Activated CD4-positive, alpha-beta T cell treated with anti-CD3 and anti-CD28 coated beads, Interleukin-2, amount 10 ng/mL, durations not matched to agents 24 days and 14 days (primary cell): ENCODE data around the gene MYOM1. TPM values are rescaled to one million over a fixed set of nuclear protein-coding genes. Genes with fewer than 3 reads are reported as not detected.

ENCODE experiments used
- DNase-seq: peaks from one replicate; pipeline ENCODE4 v3.0.0; 2022
- H3K27ac Mint-ChIP-seq: one replicate; pipeline ENCODE4 v1.8.0; 2022; ENCODE audit warnings: mild to moderate bottlenecking, mixed read lengths
- H3K27me3 Mint-ChIP-seq: one replicate; pipeline ENCODE4 v1.8.0; 2022; ENCODE audit warnings: mixed read lengths
- H3K36me3 Mint-ChIP-seq: one replicate; pipeline ENCODE4 v1.8.0; 2022; ENCODE audit warnings: low read depth, mild to moderate bottlenecking, mixed read lengths
- H3K4me1 Mint-ChIP-seq: one replicate; pipeline ENCODE4 v1.8.0; 2021; ENCODE audit warnings: mixed read lengths
- H3K4me3 Mint-ChIP-seq: one replicate; pipeline ENCODE4 v1.8.0; 2022; ENCODE audit warnings: mild to moderate bottlenecking, moderate library complexity, mixed read lengths
- H3K9me3 Mint-ChIP-seq: one replicate; pipeline ENCODE4 v1.8.0; 2021; ENCODE audit warnings: mixed read lengths
- intact Hi-C: fragments of 100-400 bp; cut with micrococcal nuclease; formaldehyde crosslinking; loops from one replicate; pipeline ENCODE4 v1.15.1; 2023
- total RNA-seq: library from RNA; stranded (reverse); gene quantifications from 2 replicates; pipeline ENCODE4 v1.2.3, GENCODE V29; 2022

MYOM1 gene
- total RNA-seq, 1 donor from 2014 or later, result 0.75 TPM

DNA sequence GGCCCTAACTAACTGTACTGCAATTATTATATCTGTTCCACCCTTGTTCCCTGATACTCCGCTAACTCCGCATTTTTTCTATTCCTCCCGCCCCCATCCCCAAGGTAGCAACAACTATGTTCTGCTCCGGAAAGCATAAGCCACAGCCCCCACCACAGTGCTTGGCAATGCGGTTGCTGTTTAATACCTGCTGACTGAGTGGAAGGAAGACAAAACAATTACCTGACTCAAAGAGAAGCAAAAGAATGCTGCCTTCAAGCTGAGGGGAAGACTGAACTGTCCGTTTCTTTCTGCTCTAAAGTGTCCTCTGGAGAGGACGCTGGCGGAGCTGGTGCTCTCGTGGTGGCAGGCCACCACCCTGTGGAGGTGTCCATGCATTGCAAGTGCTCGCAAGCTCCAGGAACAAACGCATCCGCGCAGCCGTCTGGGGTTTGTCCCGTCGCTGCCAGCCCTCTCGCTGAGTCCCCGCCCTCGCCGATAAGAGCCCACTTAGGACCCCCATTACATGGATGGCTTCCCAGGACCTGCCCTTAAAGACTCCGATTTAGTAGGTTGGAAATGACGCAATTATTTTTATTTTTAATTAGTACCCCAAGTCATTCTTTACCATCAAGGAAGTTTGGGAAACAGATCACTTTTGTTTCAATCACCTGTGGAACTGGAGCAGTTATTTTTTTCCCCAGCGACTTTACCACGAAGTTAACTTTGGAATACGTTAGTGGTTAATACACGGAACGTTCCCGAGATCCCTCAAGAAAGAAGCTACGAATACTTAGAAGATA, 26.3 kb upstream of the MYOM1 start:
- Mint-ChIP-seq H3K4me1 (peaks cover 44% of the 10 kb centered on the region), H3K27me3 (no peaks in the 10 kb centered on the region), H3K9me3 (peaks cover 7% of the 10 kb centered on the region), H3K4me3 (peak overlapping the region; percentile 98), H3K36me3 (peaks cover 34% of the 10 kb centered on the region), H3K27ac (peak overlapping the region; percentile 95)
- DNase-seq, result peak; percentile 95
- intact Hi-C loops, result loop anchor here (1.0 to 10.0 kb wide), 8 partner anchors 95 to 909 kb away; partner anchors contain the start of genes EMILIN2 and SMCHD1

DNA sequence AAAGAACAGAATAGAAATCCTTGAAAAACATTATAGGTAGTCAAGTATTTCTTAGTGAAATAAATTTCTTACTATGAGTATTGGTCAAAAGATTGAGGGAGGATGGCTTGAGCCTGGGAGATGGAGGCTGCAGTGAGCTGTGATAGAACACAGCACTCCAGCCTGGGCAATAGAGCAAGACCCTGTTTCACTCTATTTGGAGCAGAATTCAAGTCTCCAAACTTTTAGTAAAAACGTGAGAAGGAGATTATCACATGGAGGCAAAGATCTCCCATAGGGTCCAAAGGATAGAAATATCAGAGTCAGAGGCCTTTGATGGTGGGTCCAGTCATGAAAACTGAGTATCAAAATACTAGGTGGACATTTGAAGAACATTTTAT, 25.4 kb upstream of the MYOM1 start:
- Mint-ChIP-seq H3K4me3 (peak overlapping the region; percentile 98), H3K9me3 (peaks cover 14% of the 10 kb centered on the region), H3K27me3 (no peaks in the 10 kb centered on the region), H3K27ac (peak overlapping the region; percentile 48), H3K4me1 (peaks cover 38% of the 10 kb centered on the region), H3K36me3 (peaks cover 38% of the 10 kb centered on the region)
- intact Hi-C loops, result loop anchor here (5.0 to 10.0 kb wide), 3 partner anchors 398 to 908 kb away; partner anchors contain the start of gene EMILIN2
- no peak for DNase-seq

- Mint-ChIP-seq H3K9me3 (peaks cover 14% of the 10 kb centered on the region), H3K27ac (no peak overlapping the region), H3K4me3 (no peak overlapping the region), H3K27me3 (no peaks in the 10 kb centered on the region), H3K4me1 (peaks cover 5% of the 10 kb centered on the region), H3K36me3 (peaks cover 27% of the 10 kb centered on the region)
- intact Hi-C loops, result no loop called here
- DNase-seq, result no peak
Measured at GRCh38 chr18:3238742-3239141, 19.0 kb upstream of the MYOM1 start.

GRCh38 chr18:3236470-3236869, 16.7 kb upstream of the MYOM1 start:
- intact Hi-C loops, result no loop called here
- H3K4me3 Mint-ChIP-seq, result no peak overlapping the region
- H3K4me1 Mint-ChIP-seq, result no peaks in the 10 kb centered on the region
- no peak for DNase-seq
- no peak overlapping the region for H3K27ac Mint-ChIP-seq
- H3K9me3 Mint-ChIP-seq, result peaks cover 7% of the 10 kb centered on the region
- H3K36me3 Mint-ChIP-seq, result peaks cover 13% of the 10 kb centered on the region
- no peaks in the 10 kb centered on the region for H3K27me3 Mint-ChIP-seq

GRCh38 chr18:3235846-3236245, 16.1 kb upstream of the MYOM1 start:
- no peak overlapping the region for H3K27ac Mint-ChIP-seq
- no peak for DNase-seq
- H3K9me3 Mint-ChIP-seq, result peaks cover 5% of the 10 kb centered on the region
- no peak overlapping the region for H3K4me3 Mint-ChIP-seq
- no peaks in the 10 kb centered on the region for H3K4me1 Mint-ChIP-seq
- intact Hi-C loops, result no loop called here
- H3K27me3 Mint-ChIP-seq, result no peaks in the 10 kb centered on the region
- H3K36me3 Mint-ChIP-seq, result peaks cover 9% of the 10 kb centered on the region

GRCh38 chr18:3234457-3234856, 14.7 kb upstream of the MYOM1 start:
- peaks cover 3% of the 10 kb centered on the region for H3K36me3 Mint-ChIP-seq
- H3K27me3 Mint-ChIP-seq, result no peaks in the 10 kb centered on the region
- DNase-seq, result no peak
- H3K4me3 Mint-ChIP-seq, result no peak overlapping the region
- no peak overlapping the region for H3K27ac Mint-ChIP-seq
- no peaks in the 10 kb centered on the region for H3K9me3 Mint-ChIP-seq
- intact Hi-C loops, result no loop called here
- H3K4me1 Mint-ChIP-seq, result peaks cover 2% of the 10 kb centered on the region

- H3K27me3 Mint-ChIP-seq, result no peaks in the 10 kb centered on the region
- intact Hi-C loops, result no loop called here
- no peak overlapping the region for H3K27ac Mint-ChIP-seq
- no peaks in the 10 kb centered on the region for H3K9me3 Mint-ChIP-seq
- peaks cover 4% of the 10 kb centered on the region for H3K4me1 Mint-ChIP-seq
- DNase-seq, result no peak
- no peak overlapping the region for H3K4me3 Mint-ChIP-seq
- H3K36me3 Mint-ChIP-seq, result no peaks in the 10 kb centered on the region
Measured at GRCh38 chr18:3233433-3234168, 13.8 kb upstream of the MYOM1 start.

- intact Hi-C loops, result no loop called here
- H3K4me1 Mint-ChIP-seq, result peaks cover 4% of the 10 kb centered on the region
Measured at GRCh38 chr18:3233004-3233403, 13.2 kb upstream of the MYOM1 start.

DNA sequence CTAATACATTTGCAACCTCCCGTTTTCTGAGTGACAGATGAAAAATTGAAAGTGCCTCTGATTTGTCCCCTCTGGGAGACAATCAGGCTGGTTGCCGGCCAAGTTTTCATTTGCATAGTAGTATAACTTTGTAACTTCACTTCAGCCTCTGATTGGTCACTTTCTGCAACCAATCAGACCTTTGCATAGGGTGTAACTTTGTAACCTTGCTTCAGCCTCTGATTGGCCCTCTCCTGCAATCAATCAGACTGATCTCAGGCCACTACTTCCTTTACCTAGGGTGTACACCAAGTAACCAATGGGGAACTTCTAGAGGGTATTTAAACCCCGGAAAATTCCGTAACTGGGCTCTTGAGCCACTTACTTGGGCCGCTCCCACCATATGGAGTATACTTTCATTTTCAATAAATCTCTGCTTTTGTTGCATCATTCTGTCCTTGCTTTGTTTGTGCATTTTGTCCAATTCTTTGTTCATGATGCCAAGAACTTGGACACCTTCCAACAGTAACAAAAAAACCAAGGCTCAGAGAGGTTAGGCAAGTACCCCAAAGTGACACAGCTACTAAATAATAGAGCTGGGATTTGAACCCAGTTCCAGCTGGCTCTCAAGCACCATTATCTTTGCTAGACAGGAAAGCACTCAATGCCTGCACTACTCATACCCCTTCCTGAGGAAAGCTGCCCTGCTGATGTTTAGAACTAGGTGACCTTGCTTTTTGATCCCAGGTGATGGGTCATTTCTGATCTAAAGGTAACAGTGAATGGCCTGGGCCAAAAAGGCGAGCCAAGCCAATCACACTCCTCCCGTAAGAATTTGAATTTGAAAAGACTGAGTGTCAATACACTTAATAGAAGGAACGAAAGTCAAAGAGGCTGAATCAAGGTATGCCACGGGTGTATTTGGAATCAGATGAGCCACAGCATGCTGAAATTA, 10.9 kb upstream of the MYOM1 start:
- Mint-ChIP-seq H3K27me3 (no peaks in the 10 kb centered on the region), H3K4me3 (no peak overlapping the region), H3K36me3 (no peaks in the 10 kb centered on the region), H3K27ac (no peak overlapping the region), H3K4me1 (peaks cover 4% of the 10 kb centered on the region), H3K9me3 (no peaks in the 10 kb centered on the region)
- intact Hi-C loops, result no loop called here
- no peak for DNase-seq

More at GRCh38 chr18:3233004-3233403, 13.2 kb upstream of the MYOM1 start:
- Mint-ChIP-seq H3K9me3 (no peaks in the 10 kb centered on the region), H3K36me3 (no peaks in the 10 kb centered on the region), H3K27ac (no peak overlapping the region), H3K27me3 (no peaks in the 10 kb centered on the region), H3K4me3 (no peak overlapping the region)
- no peak for DNase-seq

DNA sequence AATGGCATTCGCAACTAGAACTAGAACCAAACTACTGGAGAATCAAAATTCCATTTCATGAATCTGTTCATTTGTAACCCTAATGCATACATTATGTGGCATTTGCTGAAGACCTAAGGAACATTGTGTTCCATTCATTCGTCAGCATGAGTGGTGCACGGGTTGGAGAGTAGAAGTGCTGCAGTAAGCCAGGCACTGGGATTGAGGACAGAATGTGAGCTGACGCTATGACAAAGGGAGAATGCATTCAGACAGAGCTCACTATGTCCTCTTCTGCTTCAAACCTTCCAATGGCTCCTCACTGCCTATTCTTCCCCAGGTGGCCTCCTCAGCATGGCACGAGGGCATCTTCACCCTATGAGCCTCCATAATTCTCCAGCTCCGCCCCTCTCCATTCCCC, 6.3 kb upstream of the MYOM1 start:
- Mint-ChIP-seq H3K9me3 (no peaks in the 10 kb centered on the region), H3K27me3 (peaks cover 1% of the 10 kb centered on the region), H3K4me3 (no peak overlapping the region), H3K4me1 (peaks cover 6% of the 10 kb centered on the region), H3K27ac (no peak overlapping the region), H3K36me3 (no peaks in the 10 kb centered on the region)
- peak; percentile 48 for DNase-seq
- intact Hi-C loops, result no loop called here

DNA sequence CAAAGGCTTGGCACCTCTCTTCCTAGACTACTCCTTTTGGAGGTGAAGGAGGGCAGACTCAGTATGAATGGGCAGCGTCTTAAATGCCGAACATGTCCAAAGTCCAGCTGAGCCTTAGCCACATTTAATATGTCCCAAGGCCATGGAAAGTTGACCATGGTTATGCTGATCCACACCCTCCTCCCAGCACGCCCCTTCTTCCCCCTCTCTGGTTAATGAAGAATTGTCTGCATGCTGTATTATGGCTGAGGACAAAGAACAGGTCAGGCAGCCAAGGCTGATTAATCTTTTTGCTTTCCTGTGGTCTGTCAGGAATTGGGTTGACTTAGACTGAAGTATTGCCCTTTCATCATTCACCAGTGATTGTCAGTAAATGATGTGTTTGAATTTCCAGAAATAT, 5.8 kb upstream of the MYOM1 start:
- no peaks in the 10 kb centered on the region for H3K36me3 Mint-ChIP-seq
- intact Hi-C loops, result no loop called here
- H3K4me1 Mint-ChIP-seq, result peaks cover 5% of the 10 kb centered on the region
- no peak overlapping the region for H3K4me3 Mint-ChIP-seq
- H3K27ac Mint-ChIP-seq, result no peak overlapping the region
- DNase-seq, result peak; percentile 30
- H3K9me3 Mint-ChIP-seq, result no peaks in the 10 kb centered on the region
- H3K27me3 Mint-ChIP-seq, result peaks cover 1% of the 10 kb centered on the region

DNA sequence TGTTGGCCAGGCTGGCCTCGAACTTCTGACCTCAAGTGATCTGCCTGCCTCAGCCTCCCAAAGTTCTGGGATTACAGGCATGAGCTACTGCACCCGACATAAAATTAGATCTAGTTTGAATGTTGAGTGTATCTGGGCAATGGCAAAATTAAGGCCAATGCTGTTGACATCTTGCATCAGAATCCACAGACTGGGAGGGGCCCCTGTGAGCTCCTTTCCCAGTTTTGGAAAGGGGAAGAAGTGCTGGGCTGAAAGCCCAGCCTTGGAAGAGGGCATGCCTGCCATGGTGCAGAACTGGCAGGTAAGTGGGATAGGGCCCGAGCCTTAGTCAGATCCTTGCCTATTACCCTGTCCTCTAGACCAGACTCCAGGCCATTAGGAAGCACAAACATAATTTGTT, 4.5 kb upstream of the MYOM1 start:
- no peak overlapping the region for H3K4me3 Mint-ChIP-seq
- H3K27me3 Mint-ChIP-seq, result peaks cover 1% of the 10 kb centered on the region
- no peak overlapping the region for H3K27ac Mint-ChIP-seq
- H3K36me3 Mint-ChIP-seq, result no peaks in the 10 kb centered on the region
- peak; percentile 48 for DNase-seq
- intact Hi-C loops, result no loop called here
- peaks cover 4% of the 10 kb centered on the region for H3K4me1 Mint-ChIP-seq
- no peaks in the 10 kb centered on the region for H3K9me3 Mint-ChIP-seq

DNA sequence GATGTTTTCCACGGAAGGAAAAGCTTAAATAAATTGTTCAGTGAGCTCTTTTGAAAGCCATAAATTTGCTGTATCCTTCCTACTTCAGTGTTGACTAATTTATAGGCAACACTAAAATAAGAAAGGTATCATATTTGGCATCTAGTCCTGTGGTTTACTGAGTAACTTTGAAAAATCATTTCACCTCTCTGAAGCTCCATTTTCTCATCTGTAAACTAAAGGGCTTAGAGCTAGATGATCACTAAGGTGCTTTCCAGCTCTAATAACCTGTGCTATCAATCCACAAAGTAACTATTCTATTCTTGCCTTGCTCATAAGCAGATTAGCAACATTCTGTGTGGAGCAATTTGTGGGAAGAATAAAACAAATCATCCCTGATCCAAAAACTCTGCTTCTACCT, 3.6 kb upstream of the MYOM1 start:
- no peak for DNase-seq
- intact Hi-C loops, result no loop called here
- H3K27me3 Mint-ChIP-seq, result peaks cover 1% of the 10 kb centered on the region
- H3K4me1 Mint-ChIP-seq, result peaks cover 2% of the 10 kb centered on the region
- H3K9me3 Mint-ChIP-seq, result no peaks in the 10 kb centered on the region
- H3K36me3 Mint-ChIP-seq, result no peaks in the 10 kb centered on the region
- H3K4me3 Mint-ChIP-seq, result no peak overlapping the region
- H3K27ac Mint-ChIP-seq, result no peak overlapping the region
